Frontal cortex (tissue), 4 donors: Measurements from ENCODE around the gene FRMD4B. TPM values are rescaled to one million over a fixed set of nuclear protein-coding genes. Genes with fewer than 3 reads are reported as not detected.

Experiments
- DNase-seq, 2 donors: peaks; one replicate each; pipeline ENCODE4 v3.0.0; 2012; ENCODE audit warnings: low spot score in 2 of 2
- FAIRE-seq: peaks from 2 replicates; lab custom pipeline; 2012; peaks lifted over from hg19 to GRCh38; lab: Jason Lieb, UNC
- total RNA-seq: library from RNA; depleted of rRNA; stranded (reverse); fragments of >200 nt; gene quantifications from one replicate; pipeline ENCODE4 v1.2.3, GENCODE V29; 2014
- donor health status: control.
- donor health status: control.
- donor health status: control.

The FRMD4B gene
- total RNA-seq: 72.2 TPM

GRCh38 chr3:69385723-69386555 is at the start of gene FRMD4B:
FRMD4B (minus strand) TSS chr3:69386088; CDS start chr3:69385989, 99 bp downstream.
- FAIRE-seq: no peak
- DNase-seq: peak; percentile 78 to 81

DNA sequence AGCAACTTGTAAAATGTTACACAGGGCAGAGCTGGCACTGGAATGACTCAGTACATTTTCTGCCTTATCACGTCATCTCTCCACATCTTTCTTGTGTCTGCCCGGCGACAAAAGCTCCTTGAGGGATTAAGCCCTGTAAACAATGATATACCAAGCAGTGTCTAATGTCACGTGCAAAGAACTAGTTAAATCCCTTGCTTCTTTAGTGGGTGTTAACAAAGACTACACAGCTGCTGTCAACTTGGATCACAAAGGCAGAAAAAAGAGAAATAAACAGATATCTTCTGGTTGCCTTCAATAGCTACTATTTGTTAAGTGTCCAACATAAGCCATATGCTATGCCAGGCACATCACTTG is 48.1 kb upstream of the FRMD4B start:
- no peak for DNase-seq
- no peak for FAIRE-seq

DNA sequence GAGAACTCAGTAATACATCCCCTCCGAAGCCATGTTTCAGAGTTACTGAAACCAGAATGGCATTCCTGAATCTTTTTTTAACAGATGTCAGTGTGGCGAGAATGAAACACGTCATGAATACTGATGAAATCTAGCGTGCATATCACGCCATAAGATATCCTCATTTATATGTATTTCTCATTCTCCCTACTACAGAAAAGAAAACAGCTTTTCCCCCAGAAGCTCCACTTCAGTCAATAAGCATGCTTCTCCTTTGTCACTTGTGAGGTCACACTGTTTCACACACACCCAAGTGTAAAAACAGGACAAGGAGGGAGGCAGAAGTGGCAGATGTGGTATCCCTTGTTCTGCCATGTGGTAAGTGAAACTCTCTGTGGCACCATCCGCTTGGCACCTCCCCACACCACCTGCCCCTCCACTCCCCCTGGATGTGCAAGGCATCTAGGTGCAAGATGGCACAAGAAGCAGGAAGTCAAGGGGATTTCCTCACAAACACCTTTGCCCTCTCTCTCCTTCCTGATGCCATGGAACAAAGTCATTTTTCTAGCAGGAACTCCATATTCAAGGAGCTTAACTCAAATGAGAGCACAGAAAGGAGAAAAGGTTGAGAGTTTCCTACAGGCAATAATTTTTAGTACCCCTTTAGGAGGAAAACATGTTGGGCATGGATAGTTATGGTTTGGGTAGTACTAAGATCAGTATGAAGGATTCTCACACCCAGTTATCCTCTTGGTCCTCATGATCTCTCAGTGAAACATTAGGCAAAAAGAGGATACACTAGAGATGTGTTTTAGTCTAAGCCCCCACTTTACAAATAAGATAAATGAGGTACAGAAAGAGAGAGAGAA is 47.5 kb upstream of the FRMD4B start:
- no peak for DNase-seq
- FAIRE-seq: no peak

DNA sequence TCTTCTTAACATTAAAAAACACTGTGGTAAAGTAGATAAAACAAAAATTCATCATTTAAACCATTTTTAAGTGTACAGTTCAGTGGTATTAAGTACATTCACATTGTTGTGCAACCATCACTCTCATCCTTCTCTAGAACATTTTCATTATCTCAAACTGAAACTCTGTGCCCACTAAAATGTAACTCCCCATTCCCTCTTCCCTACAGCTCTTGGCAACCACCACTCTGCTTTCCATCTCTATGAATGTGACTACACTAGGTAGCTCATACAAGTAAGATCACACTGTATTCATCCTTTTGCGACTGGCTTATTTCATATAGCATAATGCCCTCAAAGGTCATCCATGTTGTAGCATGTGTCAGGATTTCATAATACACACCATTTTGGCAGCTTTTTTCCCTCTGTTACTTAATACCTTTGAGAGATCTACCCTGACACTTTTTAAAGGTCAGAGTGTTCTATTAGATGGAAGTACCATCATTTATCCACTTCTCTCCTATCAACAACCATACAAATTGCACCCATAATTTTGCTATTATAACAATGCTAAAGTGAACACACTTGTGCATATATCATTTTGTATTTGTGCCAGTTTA is 42.9 kb upstream of the FRMD4B start:
- FAIRE-seq (no peak), DNase-seq (no peak)

DNA sequence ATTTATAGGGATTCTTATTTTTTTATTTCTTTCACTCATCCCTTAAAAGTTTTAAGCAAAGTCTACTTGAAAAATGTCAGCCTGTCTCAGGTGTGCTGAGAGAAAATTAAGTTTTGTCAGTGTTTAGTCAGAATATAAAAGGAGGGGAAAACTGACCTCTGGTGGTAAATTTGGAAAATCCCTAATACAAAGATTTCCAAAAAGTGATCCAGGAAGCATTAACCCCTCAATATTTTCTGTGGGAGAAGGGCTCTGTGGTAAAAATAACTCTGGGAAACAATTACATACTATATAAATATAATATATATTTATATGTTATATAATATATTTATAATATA is 41.0 kb upstream of the FRMD4B start:
- no peak for DNase-seq
- FAIRE-seq: no peak

- DNase-seq: no peak
- FAIRE-seq: no peak
These were observed 40.5 kb upstream of the FRMD4B start for GRCh38 chr3:69426291-69426966.

DNA sequence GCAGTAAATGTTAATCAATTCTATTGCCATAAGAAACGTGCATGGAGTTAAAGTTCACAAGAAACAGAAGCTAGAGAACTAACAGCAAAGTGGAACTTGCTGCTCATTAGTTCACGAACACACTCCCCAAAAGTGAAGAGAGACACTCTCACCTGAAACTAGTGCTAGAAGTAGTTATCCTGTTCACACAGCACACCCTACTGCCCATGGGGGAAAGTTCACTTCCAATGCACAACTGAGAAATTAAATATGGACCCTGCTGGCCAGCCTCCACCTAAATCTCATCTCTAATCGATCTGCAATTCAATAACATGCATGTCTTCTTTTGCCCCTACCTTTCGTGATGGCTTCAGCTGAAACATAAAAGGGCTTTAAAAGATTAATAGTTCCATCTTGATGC is 39.4 kb upstream of the FRMD4B start:
- DNase-seq (peak in 1 of 2 donors; percentile 18), FAIRE-seq (no peak)

- no peak for DNase-seq
- no peak for FAIRE-seq
These were observed 37.7 kb upstream of the FRMD4B start for GRCh38 chr3:69423463-69424155.

- DNase-seq: no peak
- FAIRE-seq: no peak
These were observed 36.9 kb upstream of the FRMD4B start for GRCh38 chr3:69422751-69423150.

DNA sequence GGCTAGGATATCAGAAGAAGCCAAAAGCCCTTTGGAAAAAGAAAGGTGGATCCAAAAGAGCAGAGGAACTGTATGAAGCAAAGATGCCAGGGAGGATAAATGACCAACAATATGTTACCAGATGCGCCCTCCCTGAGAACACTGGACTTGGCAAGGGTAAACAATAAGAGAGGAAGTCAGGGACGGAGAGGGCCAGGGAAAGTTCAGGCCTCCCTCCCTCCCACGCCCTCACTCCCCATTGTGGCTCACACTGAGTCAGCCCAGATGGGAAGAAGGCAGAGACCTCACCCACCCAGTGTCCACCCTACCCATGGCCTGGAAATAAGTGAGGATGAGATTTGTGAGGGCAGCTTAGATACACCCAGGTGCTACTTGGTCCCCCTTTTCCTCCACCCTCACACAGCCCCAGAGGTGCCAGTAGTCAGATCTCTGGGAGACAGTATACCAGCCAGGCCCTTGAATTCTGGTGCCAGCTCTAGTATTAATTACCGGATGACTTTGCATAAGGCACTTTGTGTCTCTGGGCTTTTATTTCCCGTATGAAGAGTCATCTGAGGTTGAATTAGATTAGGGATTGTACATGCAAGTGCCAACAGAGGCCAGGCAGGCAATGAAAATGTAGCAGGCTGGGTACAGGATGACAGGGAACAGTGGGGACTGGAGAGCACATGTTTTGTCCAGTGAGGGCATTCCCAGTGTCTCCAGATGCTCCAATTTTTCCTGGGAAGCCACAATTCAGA is 35.1 kb upstream of the FRMD4B start:
- no peak for DNase-seq
- FAIRE-seq: no peak

DNA sequence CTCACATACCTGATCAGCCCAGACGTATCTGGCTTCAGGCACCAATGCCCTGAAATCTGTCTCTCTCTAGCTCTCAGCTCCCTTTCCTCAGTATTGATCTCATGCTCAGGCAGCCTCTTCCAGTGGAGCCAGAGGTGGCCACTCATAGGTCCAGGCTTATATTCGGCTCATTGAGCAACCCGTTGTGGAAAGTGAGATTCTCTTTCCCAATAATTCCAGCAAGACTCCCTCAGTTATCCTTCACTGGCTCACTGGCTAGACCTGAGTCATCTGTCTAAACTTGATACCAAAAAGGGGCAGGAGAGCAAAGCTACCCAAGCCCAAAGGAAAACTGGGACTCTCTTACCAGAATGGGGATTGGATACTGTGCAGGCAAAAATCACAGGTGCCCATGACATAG is 33.4 kb upstream of the FRMD4B start:
- no peak for DNase-seq

GRCh38 chr3:69417541-69418078 is 31.7 kb upstream of the FRMD4B start:
- FAIRE-seq: no peak
- no peak for DNase-seq

More for the DNA sequence above, 33.4 kb upstream of the FRMD4B start:
- FAIRE-seq: no peak

DNA sequence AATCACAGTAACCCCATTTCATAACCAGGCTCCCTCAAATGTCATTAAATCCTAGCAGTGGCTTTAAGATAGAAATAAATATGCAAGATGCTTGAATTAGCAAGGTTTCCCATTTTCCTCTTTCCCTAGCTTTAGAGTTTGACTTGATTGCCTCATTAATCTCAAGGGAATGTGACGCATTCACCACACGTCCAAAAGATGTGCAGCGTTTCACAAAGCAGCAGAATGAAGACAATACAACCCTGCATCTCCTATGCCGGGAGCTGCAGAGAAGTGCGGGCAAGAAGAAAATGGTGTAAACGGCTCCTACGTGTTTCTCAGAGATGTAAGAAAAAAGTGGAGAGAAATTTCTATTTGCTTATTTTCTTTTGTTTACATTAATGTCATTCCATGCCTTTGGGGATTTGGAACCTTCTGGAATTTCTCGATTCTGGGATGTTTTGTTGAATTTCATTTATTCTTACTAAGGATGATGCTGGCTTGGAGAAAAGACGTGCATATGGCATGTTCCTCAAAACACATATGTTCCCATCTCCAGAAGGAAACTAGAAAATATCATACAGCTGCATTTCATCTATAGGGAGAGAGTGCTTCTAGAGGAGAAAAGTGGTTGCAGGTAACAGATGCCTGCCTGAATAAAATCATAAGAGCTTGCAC is 27.8 kb upstream of the FRMD4B start:
- DNase-seq (no peak), FAIRE-seq (no peak)

GRCh38 chr3:69411346-69411745 is 25.5 kb upstream of the FRMD4B start:
- DNase-seq (no peak), FAIRE-seq (no peak)

DNA sequence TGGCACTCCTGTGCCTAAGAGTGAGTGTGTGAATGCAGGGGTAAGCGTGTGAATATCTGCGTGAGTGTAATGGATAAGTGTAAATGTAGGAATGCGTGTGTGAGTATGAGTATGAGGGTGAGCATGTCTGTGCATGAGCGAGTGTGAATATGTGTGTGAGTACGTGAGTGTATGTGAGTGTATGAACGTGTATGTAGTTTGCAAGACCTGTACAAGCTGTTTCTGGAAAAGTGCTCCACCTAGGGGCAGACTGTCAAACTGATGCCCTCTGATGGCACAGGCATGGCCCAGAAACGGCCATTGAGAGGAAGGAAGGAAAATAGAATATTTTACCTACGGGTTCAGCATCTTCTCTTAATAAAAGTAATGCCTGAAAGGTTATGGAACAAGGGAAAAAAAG is 24.4 kb upstream of the FRMD4B start:
- DNase-seq: peak in 1 of 2 donors; percentile 30
- no peak for FAIRE-seq

DNA sequence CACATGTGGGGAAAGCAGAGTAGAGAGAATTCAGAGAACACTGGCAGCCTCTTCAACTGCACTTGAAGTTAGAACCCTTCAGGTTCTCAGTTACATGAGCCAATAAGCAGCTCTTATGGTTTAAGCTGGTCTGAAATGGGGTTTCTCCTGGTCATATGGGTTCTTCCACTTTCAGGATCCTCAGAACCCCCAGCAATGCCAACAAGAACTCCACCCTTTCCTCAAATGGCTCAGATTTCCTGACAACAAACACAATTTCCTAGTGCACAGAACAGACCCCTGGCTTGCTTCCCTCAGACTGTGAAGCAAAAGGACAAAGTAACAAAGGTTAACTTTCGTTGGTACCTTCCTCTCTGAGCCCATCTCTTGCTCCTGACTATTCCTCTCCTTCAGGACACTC is 23.9 kb upstream of the FRMD4B start:
- DNase-seq (no peak), FAIRE-seq (no peak)

DNA sequence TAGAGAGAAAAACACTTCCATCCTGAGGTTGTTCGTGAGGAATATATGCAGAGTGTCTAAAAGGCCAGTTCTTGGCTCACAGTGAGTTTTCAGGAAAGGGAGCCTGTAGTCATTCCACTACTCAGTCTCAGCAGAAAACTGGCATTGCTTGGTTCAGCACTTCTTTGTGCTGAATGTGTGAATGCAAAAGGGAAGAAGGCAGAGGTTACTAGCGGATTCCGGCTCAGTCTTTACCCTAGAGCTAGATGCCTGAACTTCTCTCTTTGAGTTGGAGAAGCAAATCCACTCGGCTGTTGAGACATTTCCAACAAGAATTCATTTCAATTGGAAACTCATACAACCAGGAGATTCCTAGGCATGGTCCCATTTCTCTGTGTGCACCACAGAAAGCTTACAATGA is 23.1 kb upstream of the FRMD4B start:
- no peak for FAIRE-seq
- no peak for DNase-seq

GRCh38 chr3:69408542-69408941 is 22.7 kb upstream of the FRMD4B start:
- DNase-seq (no peak), FAIRE-seq (no peak)
